ENCODE results near the gene SNAP29.

DNA sequence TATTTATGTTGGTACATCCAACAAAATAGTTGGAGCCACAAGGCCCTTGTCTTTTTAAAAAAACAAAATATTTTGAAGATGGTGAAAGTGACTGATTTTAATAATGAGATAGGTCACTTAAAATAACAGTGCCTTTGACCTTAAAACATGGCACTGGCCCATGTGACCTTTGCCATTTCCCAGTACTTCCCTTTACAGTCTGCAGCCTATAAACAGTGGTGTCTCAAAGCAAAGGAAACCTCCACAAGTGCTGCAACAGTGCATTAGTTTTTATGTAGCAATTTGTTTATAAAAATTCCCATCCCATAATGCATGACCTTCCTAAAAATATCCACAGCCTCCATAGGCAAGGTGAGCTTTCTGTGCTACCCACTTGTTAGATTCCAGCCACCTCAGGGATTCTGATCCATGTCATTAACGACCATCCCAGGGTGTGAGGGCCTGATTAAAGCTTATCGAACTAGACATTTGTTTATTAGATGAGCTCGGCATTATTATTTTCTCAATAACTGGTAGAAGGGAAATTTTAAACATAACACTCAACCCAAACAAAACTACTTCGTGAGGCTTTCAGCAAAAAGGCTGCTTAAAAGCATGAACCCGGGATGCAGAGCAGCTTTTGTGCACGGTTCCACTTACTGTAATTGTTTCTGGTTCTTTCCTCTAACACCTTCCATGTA lies 30.4 kb downstream of the SNAP29 start:
- TF ChIP-seq POLR2A (IDR thresholded peaks at IDR 0.05) (no peak), CTCF (IDR thresholded peaks at IDR 0.05) (no peak)
